ENCODE data around the gene KISS1. TPM values are rescaled to one million over a fixed set of nuclear protein-coding genes. Genes with fewer than 3 reads are reported as not detected.

KISS1 gene
- total RNA-seq, 1 experiment from 2014 or later = 1.3 TPM

DNA sequence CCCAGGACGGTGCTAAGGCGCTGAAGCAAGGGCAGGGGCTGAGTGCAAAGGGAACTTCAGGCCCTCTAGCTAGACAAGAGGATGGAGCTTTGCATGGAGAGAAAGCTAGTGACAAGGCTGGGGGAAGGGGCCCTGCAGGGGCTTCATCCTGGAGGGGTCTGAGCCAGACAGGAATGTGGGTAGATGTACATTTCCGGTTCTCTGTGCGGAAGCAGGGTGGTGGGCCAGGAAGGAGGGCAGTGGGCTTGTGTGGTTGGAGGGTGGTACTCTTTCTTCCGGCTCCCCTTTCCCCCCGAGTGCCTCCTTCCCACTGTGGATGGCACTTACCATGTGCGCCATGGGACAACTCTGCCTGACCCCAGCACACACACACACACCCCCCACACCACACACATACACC, 1.5 kb downstream of the KISS1 start:
- intact Hi-C loops (cut with micrococcal nuclease) = no loop called here
- CTCF ChIA-PET = interaction anchor here (1.1 to 1.2 kb wide), 2 partner anchors 12 to 32 kb away, joined by 4 read pairs; no protein-coding TSS in a partner anchor
- no peak overlapping the region for H3K4me3 ChIP-seq (replicated peaks in 1 of 2; ENCODE audit: low read depth in 1 of 2, low read length in 2 of 2)
- H3K9me2 ChIP-seq (ENCODE audit: insufficient read depth) = no peaks in the 10 kb centered on the region
- H3K4me2 ChIP-seq (ENCODE audit: low read length) = no peak overlapping the region
- no peak overlapping the region for H3K27ac ChIP-seq (ENCODE audit: low read depth, low read length)
- no peak overlapping the region for H2AFZ ChIP-seq (ENCODE audit: low read depth, low read length, poor library complexity, severe bottlenecking)
- no TSS peak for BruUV-seq (replicated peaks)
- DNase-seq (ENCODE audit: low read depth, low spot score) = no peak
- H3K27me3 ChIP-seq (ENCODE audit: insufficient read depth, low read length) = no peaks in the 10 kb centered on the region
- no peaks in the 10 kb centered on the region for H3K36me3 ChIP-seq (ENCODE audit: control insufficient read depth in 1 of 2, insufficient read depth in 2 of 2, low read length in 2 of 2)
- no peak overlapping the region for H3K9ac ChIP-seq (ENCODE audit: low read length)
- RAD21 ChIA-PET (ENCODE audit: low non-redundant PET in 1 of 2, low total read pairs in 2 of 2, uncharacterized antibody in 2 of 2, unreplicated experiment in 2 of 2) = no interaction called here
- TF ChIP-seq, protein P1, sequence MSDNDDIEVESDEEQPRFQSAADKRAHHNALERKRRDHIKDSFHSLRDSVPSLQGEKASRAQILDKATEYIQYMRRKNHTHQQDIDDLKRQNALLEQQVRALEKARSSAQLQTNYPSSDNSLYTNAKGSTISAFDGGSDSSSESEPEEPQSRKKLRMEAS (IDR thresholded peaks at IDR 0.05) = no peak
- TF ChIP-seq POLR2A (IDR thresholded peaks at IDR 0.05; ENCODE audit: borderline replicate concordance, extremely low read depth, insufficient read depth, insufficient read length) (no peak), ATF3 (IDR thresholded peaks at IDR 0.05) (no peak), CBX3 (IDR thresholded peaks at IDR 0.05; ENCODE audit: low read depth) (no peak), SIN3A (IDR thresholded peaks at IDR 0.05; ENCODE audit: low read depth) (no peak), SP1 (IDR thresholded peaks at IDR 0.05; ENCODE audit: low read depth) (no peak)
- peaks cover 13 to 43% of the 10 kb centered on the region in 2 experiments for H3K4me1 ChIP-seq (ENCODE audit: control insufficient read depth in 1 of 2, insufficient read depth in 2 of 2, low read length in 2 of 2)
- H4K20me1 ChIP-seq (ENCODE audit: insufficient read depth) = no peaks in the 10 kb centered on the region
- POLR2A ChIA-PET = no interaction called here
- ATAC-seq = no peak
- H3K79me2 ChIP-seq (ENCODE audit: insufficient read depth, low read length) = no peaks in the 10 kb centered on the region
- H3K9me3 ChIP-seq (ENCODE audit: control insufficient read depth in 1 of 2, insufficient read depth in 1 of 2, low read depth in 1 of 2, low read length in 2 of 2) = no peaks in the 10 kb centered on the region

DNA sequence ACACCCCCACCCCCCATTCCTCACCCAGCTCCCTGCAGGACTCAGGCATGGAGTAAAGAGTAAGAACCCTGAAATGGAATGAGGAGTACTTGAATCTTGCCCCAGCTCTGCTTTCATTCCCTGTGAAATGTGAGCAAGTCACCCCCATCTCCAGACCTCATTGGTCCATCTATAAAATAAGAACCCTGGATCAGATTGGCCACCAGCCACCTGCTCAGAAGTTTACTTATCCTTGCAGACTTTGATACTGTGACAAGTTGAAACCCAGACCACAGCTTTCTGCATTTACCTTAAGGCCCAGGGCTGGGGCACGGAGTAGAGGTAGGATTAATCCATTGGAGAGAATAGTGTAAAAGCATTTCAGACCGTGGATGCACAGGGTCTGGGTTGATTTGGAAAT, 2.2 kb downstream of the KISS1 start:
- H4K20me1 ChIP-seq (ENCODE audit: insufficient read depth) = no peaks in the 10 kb centered on the region
- no peak overlapping the region for H3K4me3 ChIP-seq (replicated peaks in 1 of 2; ENCODE audit: low read depth in 1 of 2, low read length in 2 of 2)
- intact Hi-C loops (cut with micrococcal nuclease) = no loop called here
- no peak for TF ChIP-seq CBX3 (IDR thresholded peaks at IDR 0.05; ENCODE audit: low read depth)
- TF ChIP-seq RAD21 (IDR thresholded peaks at IDR 0.05; ENCODE audit: low read depth) = no peak
- TF ChIP-seq POLR2AphosphoS5 (IDR thresholded peaks at IDR 0.05; ENCODE audit: low read depth, low read length) = no peak
- TF ChIP-seq TCF7L2 (IDR thresholded peaks at IDR 0.05; ENCODE audit: borderline replicate concordance, extremely low read depth, insufficient read depth, insufficient read length) = no peak
- POLR2A ChIA-PET = no interaction called here
- H3K4me2 ChIP-seq (ENCODE audit: low read length) = no peak overlapping the region
- BruUV-seq (replicated peaks) = no TSS peak
- no peak overlapping the region for H3K27ac ChIP-seq (ENCODE audit: low read depth, low read length)
- H3K4me1 ChIP-seq (ENCODE audit: control insufficient read depth in 1 of 2, insufficient read depth in 2 of 2, low read length in 2 of 2) = peaks cover 9 to 36% of the 10 kb centered on the region in 2 experiments
- no peaks in the 10 kb centered on the region for H3K9me3 ChIP-seq (ENCODE audit: control insufficient read depth in 1 of 2, insufficient read depth in 1 of 2, low read depth in 1 of 2, low read length in 2 of 2)
- no peaks in the 10 kb centered on the region for H3K27me3 ChIP-seq (ENCODE audit: insufficient read depth, low read length)
- DNase-seq (ENCODE audit: low read depth, low spot score) (no peak), ATAC-seq (no peak)
- H2AFZ ChIP-seq (ENCODE audit: low read depth, low read length, poor library complexity, severe bottlenecking) = no peak overlapping the region
- CTCF ChIA-PET = interaction anchor here (1.1 to 1.2 kb wide), 2 partner anchors 13 to 31 kb away, joined by 4 read pairs; no protein-coding TSS in a partner anchor
- no peaks in the 10 kb centered on the region for H3K79me2 ChIP-seq (ENCODE audit: insufficient read depth, low read length)
- H3K9ac ChIP-seq (ENCODE audit: low read length) = no peak overlapping the region
- RAD21 ChIA-PET (ENCODE audit: low non-redundant PET in 1 of 2, low total read pairs in 2 of 2, uncharacterized antibody in 2 of 2, unreplicated experiment in 2 of 2) = no interaction called here
- H3K9me2 ChIP-seq (ENCODE audit: insufficient read depth) = no peaks in the 10 kb centered on the region
- H3K36me3 ChIP-seq (ENCODE audit: control insufficient read depth in 1 of 2, insufficient read depth in 2 of 2, low read length in 2 of 2) = no peaks in the 10 kb centered on the region
